Naive B cell (primary cell): ENCODE results near the gene ZFHX3. TPM values are rescaled to one million over a fixed set of nuclear protein-coding genes. Genes with fewer than 3 reads are reported as not detected.

ENCODE experiments used
- ATAC-seq, 2 donors: fragments of 150-1000 bp; cut with Tn5 transposase; 2 replicates each; pipeline ENCODE4 v1.10.0; 2021; ENCODE audit warnings: low read depth in 2 of 2, mild to moderate bottlenecking in 2 of 2, moderate library complexity in 2 of 2
- DNase-seq: peaks from one replicate; pipeline ENCODE4 v3.0.0; 2022
- H3K27ac Mint-ChIP-seq, 6 donors: one replicate each; pipeline ENCODE4 v1.8.0; 2020 to 2022; ENCODE audit warnings: mild to moderate bottlenecking in 6 of 6, mixed read lengths in 6 of 6, moderate library complexity in 5 of 6, inconsistent platforms in 2 of 6
- H3K27me3 Mint-ChIP-seq, 3 donors: one replicate each; pipeline ENCODE4 v1.8.0; 2021 to 2022; ENCODE audit warnings: mixed read lengths in 3 of 3, mild to moderate bottlenecking in 1 of 3
- H3K36me3 Mint-ChIP-seq, 2 donors: one replicate each; pipeline ENCODE4 v1.8.0; 2020 to 2022; ENCODE audit warnings: mixed read lengths in 2 of 2, inconsistent platforms in 1 of 2, mild to moderate bottlenecking in 1 of 2
- H3K4me1 Mint-ChIP-seq, 3 donors: one replicate each; pipeline ENCODE4 v1.8.0; 2020 to 2022; ENCODE audit warnings: mixed read lengths in 3 of 3, inconsistent platforms in 1 of 3, mild to moderate bottlenecking in 1 of 3, moderate library complexity in 1 of 3
- H3K4me3 Mint-ChIP-seq, 8 donors: one replicate each; pipeline ENCODE4 v1.8.0; 2020 to 2022; ENCODE audit warnings: mild to moderate bottlenecking in 8 of 8, mixed read lengths in 8 of 8, moderate library complexity in 8 of 8, inconsistent platforms in 2 of 8
- H3K9me3 Mint-ChIP-seq, 7 donors: one replicate each; pipeline ENCODE4 v1.8.0; 2020 to 2022; ENCODE audit warnings: mixed read lengths in 7 of 7, mild to moderate bottlenecking in 5 of 7, inconsistent platforms in 2 of 7, moderate library complexity in 1 of 7
- polyA plus RNA-seq, 6 donors: library from polyadenylated mRNA; unstranded; fragments of 300-500 nt; fragmentation: Illumina TruSeq; gene quantifications; one replicate each; pipeline ENCODE4 v1.2.3, GENCODE V29; 2021; ENCODE audit warnings: low read depth in 6 of 6

Gene ZFHX3
- polyA plus RNA-seq, 6 donors from 2014 or later = 0.08 to 0.61 (median 0.24) TPM; not detected in 1

GRCh38 chr16:72927199-72928089 lies 120.5 kb downstream of the ZFHX3 start:
- Mint-ChIP-seq H3K9me3 (no peaks in the 10 kb centered on the region), H3K27ac (peak overlapping the region in 1 of 6 donors; percentile 8), H3K4me3 (peak overlapping the region in 1 of 8 donors; percentile 60), H3K4me1 (peaks cover 4 to 7% (median 6%) of the 10 kb centered on the region in 3 donors), H3K36me3 (no peaks in the 10 kb centered on the region), H3K27me3 (no peaks in the 10 kb centered on the region)
- no peak for DNase-seq
- no peak for ATAC-seq

DNA sequence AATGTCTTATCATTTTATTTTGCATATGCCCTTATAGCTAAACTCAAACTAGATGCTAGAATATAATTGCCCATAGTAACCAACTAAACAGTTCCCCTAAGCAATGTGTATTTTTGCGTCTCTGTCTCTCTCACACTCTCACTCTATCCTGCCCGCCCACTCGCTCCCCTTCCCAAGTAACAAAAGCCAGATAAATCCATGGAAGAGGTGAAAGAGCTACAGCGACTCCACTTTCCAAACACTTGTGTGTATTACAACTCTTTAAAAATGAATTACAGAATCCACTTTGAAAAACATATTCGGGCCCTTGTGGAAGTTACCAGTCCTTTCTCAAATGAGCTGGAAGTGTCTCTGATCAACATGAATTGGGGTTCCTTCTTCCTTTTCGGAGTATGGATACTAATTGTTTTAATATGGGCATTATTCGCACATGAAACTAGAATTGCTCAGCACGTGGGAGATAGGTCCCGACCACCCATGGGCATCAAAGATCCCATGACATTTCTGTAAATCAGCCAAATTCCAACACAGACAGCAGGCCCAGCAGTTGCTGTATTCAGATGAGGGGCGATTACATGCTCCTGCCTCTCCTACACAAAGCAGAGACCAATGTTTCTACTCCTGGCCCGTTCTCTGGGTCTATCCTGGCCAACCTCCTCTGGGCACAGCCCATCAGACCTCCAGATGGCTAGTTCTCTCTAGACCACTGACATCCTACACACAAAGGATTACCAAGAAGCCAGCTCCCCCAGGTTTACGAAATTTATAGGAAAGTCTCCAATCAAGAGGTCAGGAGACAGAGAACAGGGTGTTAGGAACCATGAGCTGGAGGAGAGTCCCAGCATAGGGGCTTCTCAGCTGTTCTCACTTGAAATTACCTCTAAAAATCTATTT lies 121.5 kb downstream of the ZFHX3 start:
- no peaks in the 10 kb centered on the region for H3K27me3 Mint-ChIP-seq
- no peak overlapping the region for H3K4me3 Mint-ChIP-seq
- ATAC-seq = no peak
- no peaks in the 10 kb centered on the region for H3K9me3 Mint-ChIP-seq
- H3K27ac Mint-ChIP-seq = no peak overlapping the region
- DNase-seq = no peak
- H3K4me1 Mint-ChIP-seq = peaks cover under 1 to 5% (median 2%) of the 10 kb centered on the region in 3 donors
- no peaks in the 10 kb centered on the region for H3K36me3 Mint-ChIP-seq

GRCh38 chr16:72925631-72925979 lies 122.3 kb downstream of the ZFHX3 start:
- H3K4me3 Mint-ChIP-seq = no peak overlapping the region
- ATAC-seq (no peak), DNase-seq (no peak)
- peaks cover 0 to 10% (median 3%) of the 10 kb centered on the region in 3 donors for H3K4me1 Mint-ChIP-seq
- H3K27ac Mint-ChIP-seq = no peak overlapping the region
- H3K9me3 Mint-ChIP-seq = no peaks in the 10 kb centered on the region
- no peaks in the 10 kb centered on the region for H3K27me3 Mint-ChIP-seq
- H3K36me3 Mint-ChIP-seq = no peaks in the 10 kb centered on the region

DNA sequence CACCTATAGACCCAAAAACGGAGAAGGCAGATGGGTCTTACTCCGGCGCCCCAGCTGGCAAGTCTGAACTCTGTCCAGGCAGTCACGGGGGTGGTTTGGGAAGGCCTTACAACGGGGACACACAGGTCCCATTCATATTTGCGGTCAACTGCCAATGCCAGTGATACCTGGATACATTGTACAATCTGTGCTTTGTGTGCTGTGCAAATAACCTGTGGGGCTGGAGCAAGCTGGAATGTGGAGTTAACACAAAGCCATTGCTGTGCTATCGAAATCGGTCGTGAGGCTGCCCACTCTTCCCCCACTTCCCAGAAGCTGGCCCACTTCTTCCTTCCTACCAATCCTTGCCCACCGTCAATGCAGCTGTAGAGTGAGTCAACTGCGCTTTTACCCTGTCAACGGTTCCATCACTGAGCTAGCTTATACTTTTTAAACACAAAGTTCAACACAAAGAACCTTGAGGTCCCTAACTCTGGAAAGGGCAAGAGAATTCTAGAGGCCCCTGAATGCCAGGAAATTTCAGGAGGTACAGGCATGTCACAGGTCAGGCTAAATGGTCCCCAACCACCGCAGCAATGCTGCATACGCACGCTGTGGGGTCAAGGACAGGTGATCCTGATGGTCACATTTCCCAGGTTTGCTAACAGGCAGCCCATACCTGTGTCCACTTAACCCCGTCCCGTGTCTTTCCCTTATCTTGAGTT lies 122.8 kb downstream of the ZFHX3 start:
- ATAC-seq (no peak), DNase-seq (no peak)
- Mint-ChIP-seq H3K9me3 (no peaks in the 10 kb centered on the region), H3K27me3 (no peaks in the 10 kb centered on the region), H3K4me1 (peaks cover 0 to 10% (median 3%) of the 10 kb centered on the region in 3 donors), H3K27ac (peak overlapping the region in 1 of 6 donors; percentile 26), H3K4me3 (peak overlapping the region in 1 of 8 donors; percentile 53), H3K36me3 (no peaks in the 10 kb centered on the region)

GRCh38 chr16:72924537-72924926 lies 123.4 kb downstream of the ZFHX3 start:
- H3K27ac Mint-ChIP-seq = peak overlapping the region in 1 of 6 donors; percentile 26
- peaks cover 0 to 10% (median 3%) of the 10 kb centered on the region in 3 donors for H3K4me1 Mint-ChIP-seq
- no peak overlapping the region for H3K4me3 Mint-ChIP-seq
- no peaks in the 10 kb centered on the region for H3K27me3 Mint-ChIP-seq
- H3K9me3 Mint-ChIP-seq = no peaks in the 10 kb centered on the region
- DNase-seq (no peak), ATAC-seq (no peak)
- no peaks in the 10 kb centered on the region for H3K36me3 Mint-ChIP-seq

- Mint-ChIP-seq H3K27ac (no peak overlapping the region), H3K4me3 (no peak overlapping the region), H3K27me3 (no peaks in the 10 kb centered on the region), H3K36me3 (no peaks in the 10 kb centered on the region), H3K4me1 (peaks cover 0 to 10% (median 3%) of the 10 kb centered on the region in 3 donors), H3K9me3 (no peaks in the 10 kb centered on the region)
- no peak for ATAC-seq
- no peak for DNase-seq
Observed at GRCh38 chr16:72923757-72924156, 124.2 kb downstream of the ZFHX3 start.

GRCh38 chr16:72922714-72923113 lies 125.2 kb downstream of the ZFHX3 start:
- Mint-ChIP-seq H3K27ac (peak overlapping the region in 1 of 6 donors; percentile 63), H3K4me1 (peaks cover 0 to 10% (median 3%) of the 10 kb centered on the region in 3 donors), H3K9me3 (peaks cover 0 to 1% (median 0%) of the 10 kb centered on the region in 7 donors), H3K4me3 (no peak overlapping the region), H3K36me3 (peaks cover 0 to 5% of the 10 kb centered on the region in 2 donors), H3K27me3 (no peaks in the 10 kb centered on the region)
- ATAC-seq (no peak), DNase-seq (no peak)

- no peak for DNase-seq
- no peak for ATAC-seq
- Mint-ChIP-seq H3K27ac (peak overlapping the region in 1 of 6 donors; percentile 75), H3K4me1 (peaks cover 0 to 10% (median 3%) of the 10 kb centered on the region in 3 donors), H3K9me3 (peaks cover 0 to 1% (median 0%) of the 10 kb centered on the region in 7 donors), H3K4me3 (peak overlapping the region in 2 of 8 donors; percentile 7 to 51), H3K27me3 (no peaks in the 10 kb centered on the region), H3K36me3 (peaks cover 0 to 5% of the 10 kb centered on the region in 2 donors)
Observed at GRCh38 chr16:72921620-72922019, 126.3 kb downstream of the ZFHX3 start.

DNA sequence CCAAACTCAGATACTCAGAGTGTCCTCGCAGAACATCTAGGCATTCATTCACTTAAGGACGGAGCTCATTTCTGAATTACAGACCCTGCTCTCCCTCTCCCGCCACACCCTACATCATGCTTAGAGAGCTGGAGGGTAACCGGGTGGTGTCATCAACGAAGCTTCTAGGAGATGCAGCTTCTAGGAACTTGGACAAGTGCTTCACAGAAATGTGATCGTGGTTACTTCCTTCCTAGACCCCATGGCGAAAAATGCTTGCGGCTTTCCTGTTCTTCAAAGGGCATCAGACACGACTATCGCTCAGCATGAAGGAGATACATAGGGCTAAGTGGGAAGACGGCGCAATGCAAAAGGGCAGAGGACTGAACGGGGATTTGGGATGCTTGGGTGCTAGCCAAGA lies 126.8 kb downstream of the ZFHX3 start:
- Mint-ChIP-seq H3K36me3 (peaks cover 0 to 5% of the 10 kb centered on the region in 2 donors), H3K27me3 (no peaks in the 10 kb centered on the region), H3K9me3 (peaks cover 0 to 1% (median 0%) of the 10 kb centered on the region in 7 donors), H3K4me1 (peaks cover 0 to 10% (median 3%) of the 10 kb centered on the region in 3 donors), H3K4me3 (peak overlapping the region in 1 of 8 donors; percentile 51), H3K27ac (peak overlapping the region in 1 of 6 donors; percentile 75)
- ATAC-seq (no peak), DNase-seq (no peak)

- Mint-ChIP-seq H3K27ac (no peak overlapping the region), H3K36me3 (peaks cover 0 to 5% of the 10 kb centered on the region in 2 donors), H3K4me3 (no peak overlapping the region), H3K9me3 (peaks cover 0 to 1% (median 0%) of the 10 kb centered on the region in 7 donors), H3K4me1 (peaks cover 0 to 6% (median 3%) of the 10 kb centered on the region in 3 donors), H3K27me3 (no peaks in the 10 kb centered on the region)
- no peak for DNase-seq
- no peak for ATAC-seq
Observed at GRCh38 chr16:72917051-72917450, 130.9 kb downstream of the ZFHX3 start.

GRCh38 chr16:72915331-72915730 lies 132.6 kb downstream of the ZFHX3 start:
- Mint-ChIP-seq H3K27ac (peak overlapping the region in 1 of 6 donors; percentile 49), H3K9me3 (peaks cover 0 to 1% (median 0%) of the 10 kb centered on the region in 7 donors)

DNA sequence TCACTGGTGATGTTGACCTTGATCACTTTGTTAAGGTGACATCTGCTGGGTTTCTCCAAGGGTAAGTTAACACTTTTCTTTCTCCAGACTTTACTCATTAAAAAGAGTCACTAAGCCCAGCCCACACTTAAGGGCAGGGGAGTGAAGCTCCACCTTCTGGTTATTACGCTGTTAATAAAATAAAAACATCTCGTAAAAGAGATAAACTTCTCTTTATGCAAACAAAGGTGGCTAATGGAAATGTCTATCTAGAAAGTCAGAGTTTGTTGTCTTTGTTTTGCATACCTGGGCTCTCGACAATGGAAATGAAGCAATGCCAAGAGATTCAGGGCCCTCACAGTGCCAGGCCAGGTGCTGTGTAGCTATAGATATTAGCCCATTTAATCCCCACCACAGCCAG lies 134.4 kb downstream of the ZFHX3 start:
- peaks cover 0 to 5% of the 10 kb centered on the region in 2 donors for H3K36me3 Mint-ChIP-seq
- no peak for ATAC-seq

More at GRCh38 chr16:72915331-72915730, 132.6 kb downstream of the ZFHX3 start:
- Mint-ChIP-seq H3K27me3 (no peaks in the 10 kb centered on the region), H3K4me3 (peak overlapping the region in 1 of 8 donors; percentile 29), H3K4me1 (peaks cover 0 to 2% (median 0%) of the 10 kb centered on the region in 3 donors), H3K36me3 (peaks cover 0 to 5% of the 10 kb centered on the region in 2 donors)
- DNase-seq = no peak
- ATAC-seq = no peak

GRCh38 chr16:72911971-72912370 lies 136.0 kb downstream of the ZFHX3 start:
- ATAC-seq = no peak
- no peaks in the 10 kb centered on the region for H3K27me3 Mint-ChIP-seq
- H3K4me1 Mint-ChIP-seq = peaks cover 2 to 10% (median 4%) of the 10 kb centered on the region in 3 donors
- no peaks in the 10 kb centered on the region for H3K36me3 Mint-ChIP-seq
- no peak for DNase-seq
- H3K4me3 Mint-ChIP-seq = no peak overlapping the region
- H3K9me3 Mint-ChIP-seq = no peaks in the 10 kb centered on the region
- peak overlapping the region in 1 of 6 donors; percentile 58 for H3K27ac Mint-ChIP-seq

More for the DNA sequence above, 134.4 kb downstream of the ZFHX3 start:
- H3K4me3 Mint-ChIP-seq = no peak overlapping the region
- DNase-seq = no peak
- H3K4me1 Mint-ChIP-seq = peaks cover 0 to 2% (median 1%) of the 10 kb centered on the region in 3 donors
- peaks cover 0 to 1% (median 0%) of the 10 kb centered on the region in 7 donors for H3K9me3 Mint-ChIP-seq
- H3K27ac Mint-ChIP-seq = peak overlapping the region in 1 of 6 donors; percentile 33
- no peaks in the 10 kb centered on the region for H3K27me3 Mint-ChIP-seq
